GM23338 (cell line): Measurements from ENCODE around the gene ARL6IP4. TPM values are rescaled to one million over a fixed set of nuclear protein-coding genes. Genes with fewer than 3 reads are reported as not detected.
A peak's percentile ranks its signal among the peaks of the same experiment; 100 is the strongest.

Experiments
- ATAC-seq: fragments of 200-7000 bp; cut with Tn5 transposase; 3 replicates; pipeline ENCODE4 v1.9.1; 2020
- DNase-seq: peaks from one replicate; pipeline ENCODE4 v3.0.0-alpha.2; 2015; ENCODE audit warnings: low spot score
- H2AFZ ChIP-seq: fragments of 200-600 bp; sonication (generic); 2 replicates; pipeline ENCODE4 v1.8.0; 2016; ENCODE audit warnings: antibody characterized with exemption, mild to moderate bottlenecking, moderate library complexity
- H3F3A ChIP-seq: fragments of 200-600 bp; sonication (generic); replicated peaks from 2 replicates; pipeline ENCODE4 v1.8.0; 2017; ENCODE audit warnings: antibody characterized with exemption, mixed run types, low read depth
- H3K27ac ChIP-seq: fragments of 200-600 bp; sonication (generic); 2 replicates; pipeline ENCODE4 v1.6.1; 2016; ENCODE audit warnings: low read depth
- H3K27me3 ChIP-seq: fragments of 200-600 bp; sonication (generic); 2 replicates; pipeline ENCODE4 v1.8.0; 2016; ENCODE audit warnings: mild to moderate bottlenecking, mixed run types, moderate library complexity; ENCODE audit not compliant: insufficient read depth
- H3K36me3 ChIP-seq: fragments of 200-600 bp; sonication (generic); 2 replicates; pipeline ENCODE4 v1.8.0; 2016; ENCODE audit warnings: mild to moderate bottlenecking; ENCODE audit not compliant: insufficient read depth
- H3K4me1 ChIP-seq: fragments of 200-600 bp; sonication (generic); 2 replicates; pipeline ENCODE4 v1.8.0; 2016; ENCODE audit warnings: mild to moderate bottlenecking, moderate library complexity; ENCODE audit not compliant: insufficient read depth
- H3K4me2 ChIP-seq: fragments of 200-600 bp; sonication (generic); 2 replicates; pipeline ENCODE4 v1.7.1; 2017; ENCODE audit warnings: mixed run types
- H3K4me3 ChIP-seq: fragments of 200-600 bp; sonication (generic); 2 replicates; pipeline ENCODE4 v1.6.1; 2016; ENCODE audit warnings: mixed run types
- H3K79me2 ChIP-seq: fragments of 200-600 bp; sonication (generic); replicated peaks from 2 replicates; pipeline ENCODE4 v1.8.0; 2017; ENCODE audit warnings: mild to moderate bottlenecking; ENCODE audit not compliant: insufficient read depth
- H3K9me2 ChIP-seq: fragments of 200-600 bp; sonication (generic); 2 replicates; pipeline ENCODE4 v1.8.0; 2017; ENCODE audit not compliant: insufficient read depth
- H4K20me1 ChIP-seq: fragments of 200-600 bp; sonication (generic); replicated peaks from 2 replicates; pipeline ENCODE4 v1.8.0; 2017; ENCODE audit warnings: mild to moderate bottlenecking; ENCODE audit not compliant: insufficient read depth
- H3K27ac Mint-ChIP-seq: 2 replicates; pipeline ENCODE4 v1.8.0; 2020; ENCODE audit warnings: inconsistent platforms, mild to moderate bottlenecking, moderate library complexity, mixed read lengths
- H3K27me3 Mint-ChIP-seq: 3 replicates; pipeline ENCODE4 v1.8.0; 2022; ENCODE audit warnings: low read depth, mild to moderate bottlenecking, moderate library complexity, mixed read lengths, inconsistent platforms; ENCODE audit not compliant: insufficient read depth, poor library complexity
- H3K36me3 Mint-ChIP-seq: 3 replicates; pipeline ENCODE4 v1.8.0; 2021; ENCODE audit warnings: low read depth, mild to moderate bottlenecking, inconsistent platforms, moderate library complexity, mixed read lengths
- H3K4me1 Mint-ChIP-seq: 3 replicates; pipeline ENCODE4 v1.8.0; 2020; ENCODE audit warnings: mild to moderate bottlenecking, inconsistent platforms, mixed read lengths
- H3K4me3 Mint-ChIP-seq: 3 replicates; pipeline ENCODE4 v1.8.0; 2021; ENCODE audit warnings: moderate library complexity, mild to moderate bottlenecking, inconsistent platforms, mixed read lengths
- H3K9me3 Mint-ChIP-seq: 3 replicates; pipeline ENCODE4 v1.8.0; 2020; ENCODE audit warnings: moderate library complexity, mild to moderate bottlenecking, inconsistent platforms, mixed read lengths
- CREB1 ChIP-seq: fragments of 250-450 bp; sonication (Bioruptor Pico); IDR thresholded peaks from 2 replicates; pipeline ENCODE4 v1.5.0; 2020; ENCODE audit warnings: low read depth, mild to moderate bottlenecking, moderate library complexity
- CTCF ChIP-seq, 2 experiments: fragments of 200-600 bp in 1 of 2; sonication (generic) in 1 of 2; conservative IDR thresholded peaks; 2 replicates each; pipeline versions ENCODE4 v1.5.1 to v1.6.1; 2016 to 2017; ENCODE audit warnings: antibody characterized with exemption in 2 of 2, low read depth in 2 of 2, mild to moderate bottlenecking in 2 of 2, moderate library complexity in 1 of 2
- ETS1 ChIP-seq: IDR thresholded peaks from 2 replicates; pipeline ENCODE4 v1.6.1; 2016; ENCODE audit warnings: antibody characterized with exemption
- EZH2 ChIP-seq: fragments of 200-600 bp; sonication (generic); IDR thresholded peaks from one replicate; pipeline ENCODE4 v1.8.0; 2017; ENCODE audit warnings: antibody characterized with exemption, mild to moderate bottlenecking, low read depth; ENCODE audit not compliant: unreplicated experiment
- EZH2phosphoT487 ChIP-seq: fragments of 200-600 bp; sonication (generic); IDR thresholded peaks from one replicate; pipeline ENCODE4 v1.8.1; 2018; ENCODE audit warnings: antibody characterized with exemption; ENCODE audit not compliant: unreplicated experiment
- JUNB ChIP-seq: IDR thresholded peaks from one replicate; pipeline ENCODE4 v1.6.1; 2016; ENCODE audit warnings: antibody characterized with exemption; ENCODE audit not compliant: unreplicated experiment
- NANOG ChIP-seq: IDR thresholded peaks from 2 replicates; pipeline ENCODE4 v1.6.1; 2016; ENCODE audit warnings: antibody characterized with exemption, borderline replicate concordance
- POLR2AphosphoS5 ChIP-seq: IDR thresholded peaks from 2 replicates; pipeline ENCODE4 v1.6.1; 2016; ENCODE audit warnings: antibody characterized with exemption, low read depth
- REST ChIP-seq: IDR thresholded peaks from one replicate; pipeline ENCODE4 v1.6.1; 2018; ENCODE audit warnings: antibody characterized with exemption; ENCODE audit not compliant: unreplicated experiment
- STAT1 ChIP-seq: IDR thresholded peaks from one replicate; pipeline ENCODE4 v1.6.1; 2016; ENCODE audit warnings: antibody characterized with exemption; ENCODE audit not compliant: unreplicated experiment
- ZNF114 ChIP-seq: fragments of 250-450 bp; sonication (Bioruptor Pico); IDR thresholded peaks from 2 replicates; pipeline ENCODE4 v1.5.0; 2020; ENCODE audit warnings: mild to moderate bottlenecking, moderate library complexity
- ZNF331 ChIP-seq: fragments of 250-450 bp; sonication (Bioruptor Pico); IDR thresholded peaks from 2 replicates; pipeline ENCODE4 v1.5.0; 2020; ENCODE audit warnings: low read depth, mild to moderate bottlenecking, moderate library complexity
- ZNF462 ChIP-seq: fragments of 250-450 bp; sonication (Bioruptor Pico); IDR thresholded peaks from 2 replicates; pipeline ENCODE4 v1.5.0; 2020; ENCODE audit warnings: mild to moderate bottlenecking, moderate library complexity
- polyA plus RNA-seq: library from polyadenylated mRNA; unstranded; fragments of >200 nt; fragmentation: Nextera tagmentation; extraction: Ambion mirVana; gene quantifications from 2 replicates; pipeline ENCODE4 v1.2.1, GENCODE V29; 2016
- total RNA-seq: library from RNA; depleted of rRNA; stranded (reverse); fragments of >200 nt; shearing (Covaris generic); gene quantifications from 2 replicates; pipeline ENCODE4 v1.2.3, GENCODE V29; 2014

ARL6IP4 gene
- total and polyA plus RNA-seq, 2 experiments from 2014 or later: 85.5 to 169 TPM

GRCh38 chr12:122975790-122976647 lies 4.5 kb upstream of the ARL6IP4 start:
- no peak for DNase-seq
- peaks cover 3% of the 10 kb centered on the region; the same call in 1 of the 3 replicates for H3K4me1 Mint-ChIP-seq
- H3K27ac Mint-ChIP-seq: peak overlapping the region; percentile 99
- peaks cover 29% of the 10 kb centered on the region for H3K27me3 Mint-ChIP-seq
- no peaks in the 10 kb centered on the region for H3K9me2 ChIP-seq
- no peaks in the 10 kb centered on the region for H3K36me3 ChIP-seq
- H3K79me2 ChIP-seq: peaks cover 15% of the 10 kb centered on the region; the same call in 1 of the 2 replicates
- no peaks in the 10 kb centered on the region; the same call in 1 of the 2 replicates for H4K20me1 ChIP-seq
- H3F3A ChIP-seq: no peaks in the 10 kb centered on the region
- TF ChIP-seq EZH2phosphoT487: no peak
- TF ChIP-seq ZNF114 (CRISPR knock-in tag): no peak
- TF ChIP-seq REST: no peak
- no peak for TF ChIP-seq JUNB
- no peak for TF ChIP-seq NANOG
- TF ChIP-seq EZH2: no peak
- TF ChIP-seq CREB1 (CRISPR knock-in tag): no peak
- TF ChIP-seq STAT1: no peak
- TF ChIP-seq ETS1: no peak
- no peak for TF ChIP-seq POLR2AphosphoS5
- no peak for TF ChIP-seq CTCF (conservative IDR thresholded peaks at IDR 0.05; ENCODE audit: low read depth in 2 of 2)
- no peak for TF ChIP-seq ZNF331 (CRISPR knock-in tag)
- TF ChIP-seq ZNF462: no peak
- no peaks in the 10 kb centered on the region for H3K36me3 Mint-ChIP-seq
- no peak for ATAC-seq
- no peak overlapping the region for H2AFZ ChIP-seq
- peaks cover 13% of the 10 kb centered on the region; the same call in 1 of the 2 replicates for H3K4me1 ChIP-seq
- no peaks in the 10 kb centered on the region for H3K9me3 Mint-ChIP-seq
- peak overlapping the region; percentile 93 for H3K4me3 ChIP-seq
- no peak overlapping the region; the same call in 1 of the 2 replicates for H3K27ac ChIP-seq
- peak overlapping the region; percentile 91 for H3K4me2 ChIP-seq
- peak overlapping the region; percentile 97 for H3K4me3 Mint-ChIP-seq
- no peaks in the 10 kb centered on the region for H3K27me3 ChIP-seq
